GM23248 (cell line): ENCODE measurements around the gene BBS10. TPM values are rescaled to one million over a fixed set of nuclear protein-coding genes. Genes with fewer than 3 reads are reported as not detected.

Experiments
- DNase-seq: peaks from one replicate; pipeline ENCODE4 v3.0.0-alpha.2; 2015
- H2AFZ ChIP-seq: fragments of 200-600 bp; sonication (generic); 2 replicates; pipeline ENCODE4 v1.6.1; 2016; ENCODE audit warnings: antibody characterized with exemption
- H3F3A ChIP-seq: fragments of 200-600 bp; sonication (generic); 2 replicates; pipeline ENCODE4 v1.6.1; 2016; ENCODE audit warnings: mild to moderate bottlenecking, antibody characterized with exemption, mixed run types; ENCODE audit not compliant: insufficient read depth
- H3K27ac ChIP-seq: fragments of 200-600 bp; sonication (generic); 2 replicates; pipeline ENCODE4 v1.5.1; 2016; ENCODE audit warnings: mild to moderate bottlenecking
- H3K27me3 ChIP-seq: fragments of 200-600 bp; sonication (generic); replicated peaks from 2 replicates; pipeline ENCODE4 v1.6.1; 2016; ENCODE audit warnings: mild to moderate bottlenecking; ENCODE audit not compliant: insufficient read depth
- H3K36me3 ChIP-seq: fragments of 200-600 bp; sonication (generic); 2 replicates; pipeline ENCODE4 v1.6.1; 2016; ENCODE audit warnings: low read depth, mild to moderate bottlenecking
- H3K4me1 ChIP-seq: fragments of 200-600 bp; sonication (generic); 2 replicates; pipeline ENCODE4 v1.6.1; 2016; ENCODE audit warnings: mild to moderate bottlenecking; ENCODE audit not compliant: insufficient read depth
- H3K4me2 ChIP-seq: fragments of 200-600 bp; sonication (generic); one replicate; pipeline ENCODE4 v1.6.1; 2016; ENCODE audit warnings: mild to moderate bottlenecking; ENCODE audit not compliant: unreplicated experiment
- H3K4me3 ChIP-seq: fragments of 200-600 bp; sonication (generic); 2 replicates; pipeline ENCODE4 v1.5.1; 2016; ENCODE audit warnings: mild to moderate bottlenecking
- H3K79me2 ChIP-seq: fragments of 200-600 bp; sonication (generic); 2 replicates; pipeline ENCODE4 v1.6.1; 2016; ENCODE audit warnings: mild to moderate bottlenecking; ENCODE audit not compliant: insufficient read depth
- H3K9ac ChIP-seq: fragments of 200-600 bp; sonication (generic); 2 replicates; pipeline ENCODE4 v1.6.1; 2016; ENCODE audit warnings: mild to moderate bottlenecking
- H3K9me2 ChIP-seq: fragments of 200-600 bp; sonication (generic); 2 replicates; pipeline ENCODE4 v1.6.1; 2016; ENCODE audit warnings: mixed run types, mild to moderate bottlenecking, moderate library complexity; ENCODE audit not compliant: insufficient read depth
- H3K9me3 ChIP-seq: fragments of 200-600 bp; sonication (generic); one replicate; pipeline ENCODE4 v1.6.1; 2017; ENCODE audit warnings: low read depth
- H4K20me1 ChIP-seq: fragments of 200-600 bp; sonication (generic); 2 replicates; pipeline ENCODE4 v1.6.0; 2016; ENCODE audit not compliant: insufficient read depth
- EZH2 ChIP-seq: fragments of 200-600 bp; sonication (generic); IDR thresholded peaks from 2 replicates; pipeline ENCODE4 v1.6.1; 2018; ENCODE audit warnings: antibody characterized with exemption, mild to moderate bottlenecking; ENCODE audit not compliant: insufficient read depth, poor library complexity, severe bottlenecking
- EZH2phosphoT487 ChIP-seq: fragments of 200-600 bp; sonication (generic); IDR thresholded peaks from 2 replicates; pipeline ENCODE4 v1.6.1; 2018; ENCODE audit warnings: antibody characterized with exemption, moderate library complexity, mild to moderate bottlenecking, low read depth; ENCODE audit not compliant: insufficient read depth
- WGBS, 2 experiments: methylation state at CpG; one replicate each; pipeline ENCODE4 v1.1.6; 2015 to 2017; ENCODE audit warnings: low lambda C conversion rate in 2 of 2, low coverage in 1 of 2; ENCODE audit errors: missing lambda C conversion rate in 2 of 2; 5-methylcytosine and 5-hydroxymethylcytosine counted together
- in situ Hi-C: fragments of 300-500 bp; cut with MboI; formaldehyde crosslinking; loops from 2 replicates; pipeline ENCODE4 v1.15.0; 2020
- polyA plus RNA-seq: library from polyadenylated mRNA; unstranded; fragments of >200 nt; fragmentation: Nextera tagmentation; extraction: Ambion mirVana; gene quantifications from 2 replicates; pipeline ENCODE4 v1.2.1, GENCODE V29; 2016
- total RNA-seq: library from RNA; depleted of rRNA; stranded (reverse); fragments of >200 nt; shearing (Covaris generic); gene quantifications from 2 replicates; pipeline ENCODE4 v1.2.3, GENCODE V29; 2014

The BBS10 gene
- total and polyA plus RNA-seq, 2 experiments from 2014 or later = 15.8 to 16.8 TPM

- 97 to 100% methylated on average over 1 of the region's 1 CpG for WGBS, 2 experiments
- no peak overlapping the region for H3K4me3 ChIP-seq
- H3K27ac ChIP-seq = no peak overlapping the region
- no peak for DNase-seq
- H2AFZ ChIP-seq = no peak overlapping the region
- no peaks in the 10 kb centered on the region for H3K4me1 ChIP-seq
- TF ChIP-seq EZH2phosphoT487 (no peak), EZH2 (no peak)
- no peaks in the 10 kb centered on the region for H3K9me3 ChIP-seq
- H4K20me1 ChIP-seq = no peaks in the 10 kb centered on the region
- no peaks in the 10 kb centered on the region for H3K27me3 ChIP-seq
- H3K9ac ChIP-seq = no peak overlapping the region
- no peaks in the 10 kb centered on the region for H3K79me2 ChIP-seq
- H3K4me2 ChIP-seq = no peak overlapping the region
- peaks cover 39% of the 10 kb centered on the region for H3K36me3 ChIP-seq
- H3F3A ChIP-seq = peaks cover 6% of the 10 kb centered on the region; the same call in 1 of the 2 replicates
- H3K9me2 ChIP-seq = no peaks in the 10 kb centered on the region
- in situ Hi-C loops = no loop called here
Observed at GRCh38 chr12:76356071-76356470, 7.9 kb upstream of the BBS10 start.

GRCh38 chr12:76346798-76347420 lies 1.3 kb downstream of the BBS10 start:
- peaks cover 22% of the 10 kb centered on the region for H3K4me1 ChIP-seq
- H4K20me1 ChIP-seq = no peaks in the 10 kb centered on the region
- H3K9me3 ChIP-seq = no peaks in the 10 kb centered on the region
- H3K4me3 ChIP-seq = peak overlapping the region; percentile 95
- H3K79me2 ChIP-seq = peaks cover 35% of the 10 kb centered on the region
- 47 to 50% methylated on average over 4 of the region's 4 CpGs for WGBS, 2 experiments
- H3K27ac ChIP-seq = peak overlapping the region; percentile 74
- peak overlapping the region; percentile 81 for H3K9ac ChIP-seq
- no peaks in the 10 kb centered on the region for H3K27me3 ChIP-seq
- TF ChIP-seq EZH2phosphoT487 (no peak), EZH2 (no peak)
- in situ Hi-C loops = loop anchor here (10.0 kb wide), 2 partner anchors 272 to 812 kb away; no protein-coding TSS in a partner anchor
- H3K4me2 ChIP-seq = peak overlapping the region; percentile 90
- peaks cover 38% of the 10 kb centered on the region for H3F3A ChIP-seq
- no peaks in the 10 kb centered on the region for H3K36me3 ChIP-seq
- no peaks in the 10 kb centered on the region for H3K9me2 ChIP-seq
- DNase-seq = peak; percentile 85
- H2AFZ ChIP-seq = peak overlapping the region; percentile 97

GRCh38 chr12:76346236-76346635 lies 2.0 kb downstream of the BBS10 start:
- Histone ChIP-seq H3K4me2 (peak overlapping the region; percentile 90), H3K9me2 (no peaks in the 10 kb centered on the region), H3K27ac (peak overlapping the region; percentile 74), H3K27me3 (no peaks in the 10 kb centered on the region), H3K4me3 (peak overlapping the region; percentile 95), H3K79me2 (peaks cover 35% of the 10 kb centered on the region), H3K9me3 (no peaks in the 10 kb centered on the region), H3K36me3 (no peaks in the 10 kb centered on the region), H4K20me1 (no peaks in the 10 kb centered on the region), H3K9ac (peak overlapping the region; percentile 81; the same call in 1 of the 2 replicates), H3F3A (peaks cover 38% of the 10 kb centered on the region), H2AFZ (0 out of 2 replicates have a peak overlapping the region, but pooled peaks have one; percentile 6), H3K4me1 (peaks cover 26% of the 10 kb centered on the region)
- WGBS, 2 experiments = 22 to 30% methylated on average over 4 of the region's 4 CpGs
- in situ Hi-C loops = loop anchor here (10.0 kb wide), 2 partner anchors 271 to 811 kb away; no protein-coding TSS in a partner anchor
- DNase-seq = peak; percentile 58
- TF ChIP-seq EZH2phosphoT487 (no peak), EZH2 (no peak)

- no peak for TF ChIP-seq EZH2phosphoT487
- TF ChIP-seq EZH2 = no peak
- Histone ChIP-seq H3K36me3 (no peaks in the 10 kb centered on the region), H3K9me3 (no peaks in the 10 kb centered on the region), H3K27ac (peak overlapping the region; percentile 74), H3K27me3 (no peaks in the 10 kb centered on the region), H3K4me3 (peak overlapping the region; percentile 95), H3K9me2 (no peaks in the 10 kb centered on the region), H3F3A (peaks cover 38% of the 10 kb centered on the region), H3K4me1 (peaks cover 30% of the 10 kb centered on the region), H4K20me1 (no peaks in the 10 kb centered on the region), H2AFZ (0 out of 2 replicates have a peak overlapping the region, but pooled peaks have one; percentile 6), H3K9ac (no peak overlapping the region), H3K4me2 (peak overlapping the region; percentile 90), H3K79me2 (peaks cover 35% of the 10 kb centered on the region)
- in situ Hi-C loops = loop anchor here (10.0 kb wide), 2 partner anchors 271 to 811 kb away; no protein-coding TSS in a partner anchor
- no peak for DNase-seq
- 89 to 98% methylated on average over 1 of the region's 1 CpG for WGBS, 2 experiments
Observed at GRCh38 chr12:76345569-76345968, 2.6 kb downstream of the BBS10 start.
